Fibroblast of the aortic adventitia (primary cell): ENCODE data around the gene MUC4. TPM values are rescaled to one million over a fixed set of nuclear protein-coding genes. Genes with fewer than 3 reads are reported as not detected.

Experiments
- DNase-seq: peaks from one replicate; pipeline ENCODE4 v3.0.0-alpha.2; 2010; ENCODE audit warnings: low read depth
- H3K4me3 ChIP-seq: 2 replicates; pipeline ENCODE4 v1.5.1; 2011; ENCODE audit warnings: low read depth, mild to moderate bottlenecking, control low read depth, low read length, moderate library complexity
- total RNA-seq: library from RNA; depleted of rRNA; stranded (reverse); fragments of >200 nt; gene quantifications from 2 replicates; pipeline ENCODE4 v1.2.3, GENCODE V29; 2012; ENCODE audit warnings: low replicate concordance
- TF ChIP-seq, protein P1 (sequence below): IDR thresholded peaks from 2 replicates; pipeline ENCODE4 v1.5.1; 2011; ENCODE audit warnings: mild to moderate bottlenecking, low read length, control low read depth, inconsistent platforms; ENCODE audit not compliant: insufficient read depth

The MUC4 gene
- total RNA-seq, 1 donor, result not detected

DNA sequence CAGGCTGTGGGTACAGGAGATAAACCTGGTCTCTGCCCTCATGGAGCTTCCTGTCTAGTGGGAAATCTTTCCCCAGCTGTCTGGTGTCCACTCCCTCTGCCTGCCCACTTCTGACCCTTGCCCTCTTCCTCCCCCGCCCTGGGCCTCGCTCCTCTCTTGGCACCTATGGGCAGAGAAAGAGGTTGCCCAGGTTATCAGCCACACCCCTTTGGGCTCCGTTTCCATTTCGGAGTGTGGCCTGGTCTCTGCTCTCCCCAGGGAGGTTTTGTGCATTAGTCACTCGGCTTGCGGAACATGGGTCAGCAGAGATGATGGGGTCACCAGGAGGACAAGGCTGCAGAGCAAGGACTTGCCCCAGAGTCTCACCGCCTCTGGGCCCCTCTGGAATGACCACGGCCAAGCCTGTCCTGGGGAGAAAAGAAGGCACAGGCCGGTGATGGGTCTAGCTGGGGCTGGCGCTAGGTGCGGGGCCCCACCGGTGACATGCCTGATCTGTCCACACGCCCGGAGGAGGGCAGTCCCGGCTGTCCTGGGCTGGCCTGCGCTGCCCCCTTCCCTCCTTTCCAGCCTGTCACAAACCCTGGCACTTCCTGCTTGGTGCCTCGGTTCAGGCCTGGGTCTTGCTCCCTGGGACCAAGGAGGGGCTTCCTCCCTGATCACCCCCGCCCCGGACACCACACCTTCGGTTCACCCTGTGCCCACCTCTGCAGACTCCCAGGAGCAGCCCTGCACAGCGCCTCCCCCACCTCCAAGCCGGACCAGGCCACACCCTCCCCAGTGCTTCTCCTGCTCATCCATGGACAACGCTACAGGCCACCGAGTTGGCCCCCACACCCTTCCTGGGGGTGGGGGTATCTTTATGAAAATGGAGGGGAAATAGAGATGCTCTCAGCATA, 35.6 kb upstream of the MUC4 start:
- TF ChIP-seq, protein P1, sequence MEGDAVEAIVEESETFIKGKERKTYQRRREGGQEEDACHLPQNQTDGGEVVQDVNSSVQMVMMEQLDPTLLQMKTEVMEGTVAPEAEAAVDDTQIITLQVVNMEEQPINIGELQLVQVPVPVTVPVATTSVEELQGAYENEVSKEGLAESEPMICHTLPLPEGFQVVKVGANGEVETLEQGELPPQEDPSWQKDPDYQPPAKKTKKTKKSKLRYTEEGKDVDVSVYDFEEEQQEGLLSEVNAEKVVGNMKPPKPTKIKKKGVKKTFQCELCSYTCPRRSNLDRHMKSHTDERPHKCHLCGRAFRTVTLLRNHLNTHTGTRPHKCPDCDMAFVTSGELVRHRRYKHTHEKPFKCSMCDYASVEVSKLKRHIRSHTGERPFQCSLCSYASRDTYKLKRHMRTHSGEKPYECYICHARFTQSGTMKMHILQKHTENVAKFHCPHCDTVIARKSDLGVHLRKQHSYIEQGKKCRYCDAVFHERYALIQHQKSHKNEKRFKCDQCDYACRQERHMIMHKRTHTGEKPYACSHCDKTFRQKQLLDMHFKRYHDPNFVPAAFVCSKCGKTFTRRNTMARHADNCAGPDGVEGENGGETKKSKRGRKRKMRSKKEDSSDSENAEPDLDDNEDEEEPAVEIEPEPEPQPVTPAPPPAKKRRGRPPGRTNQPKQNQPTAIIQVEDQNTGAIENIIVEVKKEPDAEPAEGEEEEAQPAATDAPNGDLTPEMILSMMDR, result no peak
- DNase-seq, result peak; percentile 31
- H3K4me3 ChIP-seq, result no peak overlapping the region

DNA sequence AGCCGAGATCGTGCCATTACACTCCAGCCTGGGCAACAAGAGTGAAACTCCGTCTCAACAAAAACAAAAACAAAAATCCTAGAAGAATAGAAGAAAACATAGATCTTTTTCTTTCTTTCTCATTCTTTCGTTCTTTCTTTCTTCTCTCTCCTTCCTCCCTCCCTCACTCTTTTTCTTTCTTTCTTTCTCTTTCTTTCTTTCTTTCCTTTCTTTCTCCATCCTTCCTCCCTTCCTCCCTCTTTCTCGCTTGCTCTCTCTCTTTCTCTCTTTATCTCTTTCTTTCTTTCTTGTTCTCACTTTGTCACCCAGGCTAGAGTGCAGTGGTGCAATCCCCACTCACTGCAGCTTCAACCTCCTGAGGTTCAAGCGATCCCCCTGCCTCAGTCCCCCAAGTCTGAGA, 33.8 kb upstream of the MUC4 start:
- H3K4me3 ChIP-seq, result no peak overlapping the region
- TF ChIP-seq, protein P1, result no peak
- no peak for DNase-seq

DNA sequence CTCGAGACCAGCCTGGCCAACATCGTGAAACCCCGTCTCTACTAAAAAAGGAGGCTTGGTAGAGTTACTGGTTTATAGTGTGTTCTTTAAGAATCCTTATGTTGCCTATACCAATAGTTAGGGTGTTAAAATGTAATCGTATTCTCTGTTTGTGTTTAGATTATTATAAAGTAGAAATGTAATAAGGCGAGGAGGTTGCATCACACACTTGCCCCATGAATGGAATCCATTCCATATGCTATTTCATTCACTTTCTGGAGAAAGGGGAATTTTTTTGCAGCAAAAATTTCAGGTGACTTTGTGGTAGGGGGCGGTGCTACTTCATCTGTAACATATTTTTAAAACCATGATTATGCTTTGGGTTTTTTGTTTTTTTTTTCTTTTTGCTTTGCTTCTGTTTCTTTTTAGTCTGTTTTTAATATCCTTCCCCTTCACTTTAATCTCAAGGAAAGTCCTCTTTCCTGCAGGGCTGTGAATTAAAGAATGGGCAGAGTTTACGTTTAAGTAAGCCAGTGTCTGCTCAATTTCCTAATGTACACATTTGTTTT, 33.0 kb upstream of the MUC4 start:
- TF ChIP-seq, protein P1, result no peak
- no peak for DNase-seq

DNA sequence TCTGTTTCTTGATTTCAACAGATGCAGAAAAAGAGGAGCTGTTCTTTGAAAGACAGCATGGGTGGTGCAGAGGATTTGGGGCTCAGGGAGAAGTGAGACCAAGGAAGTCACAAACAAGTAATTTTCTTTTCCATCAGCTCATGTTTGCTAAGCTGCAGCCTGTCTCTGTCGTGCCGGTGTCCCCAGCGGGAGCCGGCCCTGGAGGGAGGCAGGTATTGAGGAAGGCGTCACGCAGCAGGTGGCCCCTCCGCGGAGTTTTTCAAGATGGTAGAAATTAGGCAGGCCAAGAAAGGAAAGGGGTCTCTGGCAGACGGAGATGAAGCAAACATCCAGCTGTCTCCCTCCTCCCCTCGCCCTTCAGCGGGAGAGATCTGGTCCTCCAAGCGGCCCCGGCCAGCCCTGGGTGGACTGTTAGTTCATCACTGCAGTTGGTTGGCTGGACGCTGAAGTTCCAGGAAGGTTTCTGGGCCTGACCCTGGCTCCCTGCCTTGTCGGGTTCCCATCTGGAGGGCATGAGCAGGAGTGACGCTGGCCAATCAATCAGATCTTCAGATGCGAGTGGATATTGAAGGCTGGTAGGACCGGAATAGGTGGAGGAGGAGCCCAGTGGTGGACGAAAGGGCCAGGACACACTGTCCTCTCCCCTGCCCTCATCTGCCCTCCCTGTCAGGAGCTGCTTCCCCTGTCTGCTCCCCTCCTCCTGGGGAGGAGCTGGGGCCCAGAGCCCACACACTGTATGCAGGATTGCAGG, 27.7 kb upstream of the MUC4 start:
- DNase-seq, result no peak
- H3K4me3 ChIP-seq, result no peak overlapping the region
- TF ChIP-seq, protein P1, result no peak

More for the DNA sequence above, 33.0 kb upstream of the MUC4 start:
- no peak overlapping the region for H3K4me3 ChIP-seq

DNA sequence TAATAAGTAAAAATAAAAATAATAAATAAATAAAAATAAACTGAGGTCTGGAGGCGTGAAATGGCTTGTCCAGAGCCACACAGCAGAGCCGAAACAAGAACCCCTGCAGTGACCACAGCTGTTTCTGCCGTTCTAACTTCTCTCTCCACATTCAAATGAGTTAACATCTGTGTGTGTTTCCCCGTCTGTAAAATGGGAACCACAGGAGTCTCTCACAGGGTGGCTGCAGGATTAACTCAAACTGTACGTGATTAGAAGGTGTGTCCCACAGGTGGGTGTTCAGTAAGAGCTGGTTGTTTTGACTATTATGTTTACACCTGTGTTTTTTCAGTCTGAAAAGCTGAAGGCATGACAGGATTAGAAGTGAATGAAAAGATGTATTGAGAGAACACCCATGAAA, 27.0 kb upstream of the MUC4 start:
- H3K4me3 ChIP-seq, result no peak overlapping the region
- TF ChIP-seq, protein P1, result no peak
- no peak for DNase-seq

DNA sequence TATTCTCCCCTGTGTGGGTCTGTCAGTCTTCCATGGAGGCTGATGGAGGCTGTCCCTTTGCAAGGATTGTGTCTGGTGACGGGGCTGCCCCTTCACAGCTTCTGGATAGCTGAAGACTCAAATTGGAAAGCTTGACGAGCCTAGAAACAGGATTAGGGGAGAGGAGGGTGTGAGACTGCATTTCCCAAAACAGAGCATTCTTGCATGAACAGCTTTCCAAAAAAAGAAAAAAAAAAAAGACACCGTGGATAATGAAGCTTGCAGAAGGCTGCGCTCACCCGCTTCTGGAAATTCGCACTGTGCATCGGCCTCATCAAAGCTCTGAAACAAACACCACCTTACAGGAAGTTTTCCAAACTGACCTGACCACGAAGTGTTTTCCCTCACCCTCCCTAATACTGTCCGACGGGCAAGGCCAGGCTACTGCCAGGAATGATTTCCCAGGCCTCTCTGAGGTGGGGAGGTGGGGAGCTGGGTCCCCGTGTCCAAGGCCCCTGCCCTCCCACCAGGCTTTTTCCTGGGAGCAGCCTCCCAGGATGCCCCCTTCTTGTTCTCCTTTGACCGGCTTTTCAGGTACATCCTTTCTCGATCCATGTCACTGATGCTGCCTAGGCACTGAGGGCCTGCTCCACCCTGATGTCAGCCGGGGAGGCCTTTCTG, 24.9 kb upstream of the MUC4 start:
- no peak for DNase-seq
- no peak overlapping the region for H3K4me3 ChIP-seq
- TF ChIP-seq, protein P1, result no peak
